ENCODE data around the gene TLR7. TPM values are rescaled to one million over a fixed set of nuclear protein-coding genes. Genes with fewer than 3 reads are reported as not detected.

The TLR7 gene
- total RNA-seq, 1 experiment from 2014 or later: not detected

DNA sequence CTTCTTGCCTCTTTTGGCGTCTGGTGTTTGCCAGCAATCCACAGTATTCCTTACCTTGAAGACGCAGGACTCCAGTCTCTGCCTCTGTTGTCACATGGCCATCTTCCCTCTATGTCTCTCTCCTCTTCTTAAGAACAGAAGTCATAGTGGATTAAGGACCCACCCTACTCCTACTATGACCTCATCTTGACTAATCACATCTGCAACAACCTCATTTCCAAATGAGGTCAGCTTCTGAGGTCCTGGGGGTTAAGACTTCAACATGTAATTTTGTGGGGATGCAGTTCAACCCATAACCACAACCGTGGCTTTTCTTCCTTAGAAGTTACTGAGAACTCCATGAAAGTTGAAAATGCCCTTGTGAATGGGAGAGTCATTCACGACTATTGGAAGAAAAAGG lies 62.8 kb downstream of the TLR7 start:
- Histone ChIP-seq H2BK15ac (ENCODE audit: low read depth, low read length) (no peak overlapping the region), H3K79me1 (ENCODE audit: insufficient read depth, low read depth, low read length, poor library complexity, severe bottlenecking) (no peaks in the 10 kb centered on the region), H3K79me2 (ENCODE audit: insufficient read depth, low read length) (no peaks in the 10 kb centered on the region), H3K4ac (ENCODE audit: low read depth, low read length) (no peak overlapping the region), H3K18ac (ENCODE audit: insufficient read length, low read depth, low read length) (no peak overlapping the region), H4K5ac (ENCODE audit: insufficient read length, low read depth, low read length) (no peak overlapping the region), H3K23me2 (ENCODE audit: insufficient read length, low read depth, low read length, poor library complexity, severe bottlenecking) (no peaks in the 10 kb centered on the region), H3K56ac (ENCODE audit: insufficient read length, low read depth, low read length) (no peak overlapping the region), H3K4me1 (ENCODE audit: insufficient read depth, low read length) (no peaks in the 10 kb centered on the region), H3K9ac (ENCODE audit: extremely low read depth, insufficient read length, low read length) (no peak overlapping the region), H2BK12ac (ENCODE audit: insufficient read length, low read depth, low read length) (no peak overlapping the region), H2AFZ (ENCODE audit: low read length) (no peak overlapping the region), H4K8ac (replicated peaks; ENCODE audit: insufficient read length, low read depth, low read length) (no peak overlapping the region), H2BK120ac (ENCODE audit: low read depth, low read length, poor library complexity, severe bottlenecking) (no peak overlapping the region), H3K27ac (ENCODE audit: insufficient read length, low read depth, low read length) (no peak overlapping the region), H3K23ac (ENCODE audit: insufficient read length, low read depth, low read length) (no peak overlapping the region), H2BK20ac (ENCODE audit: low read depth, low read length, poor library complexity, severe bottlenecking) (no peak overlapping the region), H2BK5ac (ENCODE audit: insufficient read length, low read length) (no peak overlapping the region), H3K27me3 (ENCODE audit: insufficient read depth, low read length) (no peaks in the 10 kb centered on the region), H2AK5ac (ENCODE audit: insufficient read length, low read length) (no peak overlapping the region), H3K9me3 (ENCODE audit: control insufficient read depth, low read depth, low read length) (peaks cover 9% of the 10 kb centered on the region), H4K20me1 (ENCODE audit: control insufficient read depth, insufficient read depth, insufficient read length) (no peaks in the 10 kb centered on the region), H3T11ph (ENCODE audit: low read length) (no peak overlapping the region), H3K14ac (ENCODE audit: insufficient read depth, low read length) (no peak overlapping the region), H4K91ac (ENCODE audit: insufficient read length, low read depth, low read length) (no peak overlapping the region), H3K4me2 (ENCODE audit: insufficient read depth, insufficient read length, low read length) (no peak overlapping the region)
- no peak for DNase-seq
- peaks cover 2 to 11% (median 8%) of the 10 kb centered on the region in 3 experiments; a peak in 5 of 7 replicates for H3K36me3 Mint-ChIP-seq (ENCODE audit: insufficient read depth in 1 of 3, low read depth in 3 of 3)
- WGBS (ENCODE audit: extremely low coverage, insufficient read length, low lambda C conversion rate): no CpG with 5 or more reads among the region's 4 CpGs
- H3K4me1 Mint-ChIP-seq: no peaks in the 10 kb centered on the region
- H3K27ac Mint-ChIP-seq: no peak overlapping the region
- no peak overlapping the region for H3K4me3 Mint-ChIP-seq
- TF ChIP-seq, protein P1, sequence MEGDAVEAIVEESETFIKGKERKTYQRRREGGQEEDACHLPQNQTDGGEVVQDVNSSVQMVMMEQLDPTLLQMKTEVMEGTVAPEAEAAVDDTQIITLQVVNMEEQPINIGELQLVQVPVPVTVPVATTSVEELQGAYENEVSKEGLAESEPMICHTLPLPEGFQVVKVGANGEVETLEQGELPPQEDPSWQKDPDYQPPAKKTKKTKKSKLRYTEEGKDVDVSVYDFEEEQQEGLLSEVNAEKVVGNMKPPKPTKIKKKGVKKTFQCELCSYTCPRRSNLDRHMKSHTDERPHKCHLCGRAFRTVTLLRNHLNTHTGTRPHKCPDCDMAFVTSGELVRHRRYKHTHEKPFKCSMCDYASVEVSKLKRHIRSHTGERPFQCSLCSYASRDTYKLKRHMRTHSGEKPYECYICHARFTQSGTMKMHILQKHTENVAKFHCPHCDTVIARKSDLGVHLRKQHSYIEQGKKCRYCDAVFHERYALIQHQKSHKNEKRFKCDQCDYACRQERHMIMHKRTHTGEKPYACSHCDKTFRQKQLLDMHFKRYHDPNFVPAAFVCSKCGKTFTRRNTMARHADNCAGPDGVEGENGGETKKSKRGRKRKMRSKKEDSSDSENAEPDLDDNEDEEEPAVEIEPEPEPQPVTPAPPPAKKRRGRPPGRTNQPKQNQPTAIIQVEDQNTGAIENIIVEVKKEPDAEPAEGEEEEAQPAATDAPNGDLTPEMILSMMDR (conservative IDR thresholded peaks at IDR 0.05): no peak
- peaks cover 66 to 69% of the 10 kb centered on the region in 2 experiments for H3K9me3 Mint-ChIP-seq
- no peaks in the 10 kb centered on the region; the same call in 1 of the 2 replicates for H3K27me3 Mint-ChIP-seq (ENCODE audit: low read depth)
